Left forelimb (tissue), 1 donor: ENCODE measurements around the gene SHOC1.
"Not testable (repeated sequence)": the region's sequence is repeated elsewhere in the genome, so short reads cannot be mapped to it uniquely, and the experiment has no call there.

Experiments used
- DNase-seq: peaks from one replicate; pipeline ENCODE4 v3.0.0-alpha.2; 2018; ENCODE audit warnings: low spot score

Gene SHOC1

DNA sequence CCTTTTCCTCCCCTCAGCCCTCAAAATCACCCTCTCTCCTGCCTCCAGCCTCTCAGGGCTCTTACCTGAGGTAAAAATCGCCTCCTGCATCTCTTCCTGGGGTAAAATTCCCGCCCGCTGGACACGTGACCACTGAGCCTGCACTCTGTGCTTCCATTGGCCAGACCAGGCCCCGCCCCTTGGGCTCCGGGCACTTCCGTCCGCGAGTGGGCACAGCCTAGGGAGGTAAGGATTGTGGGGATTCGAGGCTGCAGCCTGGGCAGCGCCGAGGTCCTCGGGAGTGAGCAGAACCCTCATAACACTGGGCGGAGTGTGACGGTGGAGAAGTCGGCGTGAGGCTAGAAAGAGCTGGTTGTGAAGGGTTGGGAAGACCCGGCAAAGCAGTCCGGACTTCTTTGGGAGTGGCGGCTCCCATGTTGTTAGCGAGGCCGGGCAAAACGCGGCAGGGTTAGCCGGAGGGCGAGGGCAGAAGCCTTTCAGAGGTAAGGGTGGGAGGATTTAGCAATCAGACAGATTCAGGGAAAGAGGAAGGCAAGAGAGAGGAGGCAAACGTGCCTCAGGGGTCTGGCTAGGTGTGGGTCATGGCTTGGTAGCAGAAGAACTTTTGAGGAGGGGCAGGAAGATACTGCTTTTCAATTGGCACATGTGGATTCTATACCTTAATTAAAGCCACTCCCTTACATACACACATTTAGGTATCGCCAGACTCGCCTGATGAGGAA is at the start of gene SHOC1:
Gene SHOC1, minus strand, starts transcription at position 103 of the 722 bp plus-strand sequence. CDS start 3,519 bp downstream, outside the sequence.
- no peak for DNase-seq

GRCh38 chr9:111843971-111844370 is 49.2 kb upstream of the SHOC1 start:
- DNase-seq = no peak

DNA sequence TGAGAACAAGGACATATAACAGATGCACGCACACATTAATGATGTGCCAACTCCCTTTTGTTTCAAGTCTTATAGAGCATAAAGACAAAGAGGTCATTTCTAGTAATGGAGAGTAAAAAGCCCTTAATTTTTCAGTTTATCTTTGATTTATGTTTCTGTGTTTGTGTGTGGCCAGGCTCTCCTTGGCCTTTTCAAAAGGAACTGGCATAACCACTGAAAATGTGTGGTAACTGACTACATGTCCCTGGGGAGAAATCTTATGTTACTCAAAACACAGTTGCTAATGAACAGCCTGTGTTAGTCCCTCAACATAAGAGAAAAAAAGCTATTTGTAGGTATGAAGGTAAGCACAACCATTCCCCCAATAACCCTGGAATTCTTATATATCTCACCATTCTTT is 47.6 kb upstream of the SHOC1 start:
- no peak for DNase-seq

DNA sequence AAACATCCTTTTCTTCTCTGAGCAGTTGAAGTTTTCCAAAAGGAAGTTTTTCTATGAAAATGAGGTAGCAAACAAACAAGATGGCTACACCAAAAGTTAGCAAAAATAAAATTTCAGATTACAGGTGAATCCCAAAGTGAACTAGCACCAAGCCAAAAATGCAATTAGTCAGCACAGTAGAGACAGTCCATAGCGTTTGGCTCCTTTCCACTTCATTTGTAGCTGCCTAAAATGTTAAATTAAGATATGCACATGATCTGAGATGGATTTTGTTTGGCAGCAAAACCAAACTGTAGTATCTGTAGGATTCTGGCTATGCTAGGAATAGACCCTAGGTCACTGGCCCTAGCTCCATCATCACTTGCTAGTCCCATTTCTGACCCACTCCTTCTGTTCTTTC is 45.7 kb upstream of the SHOC1 start:
- DNase-seq = no peak

GRCh38 chr9:111839987-111840386 is 45.2 kb upstream of the SHOC1 start:
- DNase-seq = no peak

GRCh38 chr9:111839387-111839786 is 44.6 kb upstream of the SHOC1 start:
- DNase-seq = no peak

GRCh38 chr9:111838439-111838838 is 43.7 kb upstream of the SHOC1 start:
- DNase-seq = no peak

DNA sequence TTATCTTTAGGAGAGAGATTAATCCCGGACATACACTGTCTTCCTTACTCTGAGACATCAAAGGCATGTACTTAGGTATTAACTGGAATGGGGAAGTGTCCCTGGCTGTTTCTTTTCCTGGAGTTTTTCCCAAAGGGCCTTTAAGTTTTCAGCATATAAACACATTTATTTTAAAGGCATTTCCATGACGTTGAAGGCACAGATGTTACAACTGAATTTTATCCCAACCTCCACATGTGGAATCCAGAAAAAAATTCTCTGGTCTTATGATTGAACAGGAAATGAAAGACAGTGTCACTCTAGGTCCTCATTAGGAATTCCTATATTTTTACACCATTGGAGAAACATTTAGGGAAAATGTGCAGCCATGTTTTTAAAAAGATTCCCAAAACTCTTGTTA is 41.6 kb upstream of the SHOC1 start:
- DNase-seq = no peak

DNA sequence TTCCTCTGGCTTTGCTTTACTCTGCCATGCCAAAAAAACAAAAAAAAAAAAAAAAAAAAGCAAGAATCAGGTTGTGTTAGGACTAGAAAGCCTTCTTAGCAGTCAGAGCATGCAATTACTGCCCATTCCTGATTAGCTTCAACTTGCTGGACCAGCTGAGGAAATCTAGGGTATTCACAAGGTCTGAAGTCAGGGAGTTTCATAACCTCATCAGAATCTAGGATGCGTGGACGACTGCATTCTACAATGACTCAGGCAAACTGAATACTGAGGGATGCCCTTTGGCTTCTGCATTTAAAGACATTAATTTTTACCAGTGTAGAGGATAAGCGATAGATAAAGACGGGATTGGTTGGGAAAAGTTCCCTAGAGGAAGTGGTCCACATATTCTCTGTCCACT is 39.2 kb upstream of the SHOC1 start:
- DNase-seq = no peak

GRCh38 chr9:111832449-111832848 is 37.7 kb upstream of the SHOC1 start:
- DNase-seq = no peak

GRCh38 chr9:111831371-111832108 is 36.8 kb upstream of the SHOC1 start:
- no peak for DNase-seq

- DNase-seq = no peak
Observed at GRCh38 chr9:111828193-111828592, 33.5 kb upstream of the SHOC1 start.

GRCh38 chr9:111825468-111826145 is 30.9 kb upstream of the SHOC1 start:
- no peak for DNase-seq

DNA sequence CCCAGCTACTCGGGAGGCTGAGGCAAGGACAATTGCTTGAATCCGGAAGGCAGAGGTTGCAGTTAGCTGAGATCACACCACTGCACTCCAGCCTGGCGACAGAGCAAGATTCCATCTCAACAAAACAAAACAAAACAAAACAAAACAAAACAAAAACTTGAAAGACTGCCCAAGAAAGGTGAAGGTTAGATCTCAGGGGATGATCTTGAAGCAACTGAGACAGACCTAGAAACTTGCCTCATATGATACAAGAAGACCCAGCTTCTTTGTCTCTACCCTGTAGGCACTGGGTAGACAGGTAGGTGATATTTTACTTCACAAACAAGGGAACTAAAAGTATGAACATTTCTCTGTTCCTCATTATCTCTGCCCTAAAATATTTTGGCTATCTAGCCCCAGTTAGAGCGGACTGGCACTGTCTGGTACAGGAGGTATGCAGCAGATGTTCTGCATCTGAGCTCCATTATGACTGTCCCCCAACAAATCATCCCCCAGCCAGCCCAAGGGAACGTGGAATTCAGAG is 26.3 kb upstream of the SHOC1 start:
- DNase-seq = no peak

DNA sequence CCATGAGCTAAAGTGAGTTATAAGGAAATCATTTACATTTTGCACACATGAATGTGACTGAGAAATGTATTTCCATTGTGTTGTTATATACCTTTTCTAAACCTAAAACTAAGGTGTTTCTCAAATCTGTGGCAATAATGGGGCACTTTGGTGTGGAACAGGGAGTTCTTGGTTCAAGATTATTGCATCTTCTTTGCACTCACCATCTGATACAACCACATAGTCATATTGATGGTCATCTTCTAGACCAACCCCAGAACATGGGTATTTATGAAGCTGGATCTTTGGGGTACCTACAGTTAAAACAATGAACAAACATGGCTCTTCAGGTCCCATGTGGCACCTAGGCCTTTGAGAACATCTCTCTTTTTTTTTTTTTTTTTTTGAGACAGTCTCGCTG is 24.6 kb upstream of the SHOC1 start:
- DNase-seq = no peak

DNA sequence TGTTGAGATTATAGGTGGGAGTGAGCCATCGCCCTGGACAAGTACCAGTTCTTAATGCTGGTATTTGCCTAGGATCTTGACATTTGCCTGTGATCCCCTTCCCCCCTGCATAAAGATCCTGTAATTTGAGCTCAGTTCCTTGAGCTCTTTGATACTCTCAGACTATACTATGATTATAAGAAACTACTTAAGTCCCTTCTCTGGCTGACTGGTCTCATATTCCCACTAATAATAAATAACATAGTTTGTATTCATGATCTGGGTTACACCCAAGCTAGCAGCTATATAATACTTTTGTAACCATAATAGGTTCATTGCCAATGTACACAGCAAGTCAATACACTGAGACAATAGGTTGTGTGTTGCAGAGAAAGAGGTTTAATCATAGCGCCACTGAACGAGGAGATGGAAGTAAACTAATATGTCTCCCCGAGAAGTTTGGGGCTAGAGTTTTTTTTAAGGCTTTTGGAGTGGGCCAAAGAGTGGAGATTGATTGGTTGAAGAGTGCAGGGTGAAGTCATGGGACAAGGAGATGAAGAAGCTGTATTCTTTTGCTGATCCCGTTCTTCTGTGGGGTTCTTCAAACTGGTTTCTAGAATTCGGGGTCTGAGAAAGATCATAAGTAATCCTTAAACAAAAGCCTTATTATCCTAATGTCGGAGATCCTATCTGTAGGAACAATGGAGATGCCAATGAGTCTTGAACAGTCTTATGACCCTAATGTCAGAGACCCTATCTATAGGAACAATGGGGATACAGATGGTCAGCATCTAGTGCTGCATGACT is 20.7 kb upstream of the SHOC1 start:
- no peak for DNase-seq

DNA sequence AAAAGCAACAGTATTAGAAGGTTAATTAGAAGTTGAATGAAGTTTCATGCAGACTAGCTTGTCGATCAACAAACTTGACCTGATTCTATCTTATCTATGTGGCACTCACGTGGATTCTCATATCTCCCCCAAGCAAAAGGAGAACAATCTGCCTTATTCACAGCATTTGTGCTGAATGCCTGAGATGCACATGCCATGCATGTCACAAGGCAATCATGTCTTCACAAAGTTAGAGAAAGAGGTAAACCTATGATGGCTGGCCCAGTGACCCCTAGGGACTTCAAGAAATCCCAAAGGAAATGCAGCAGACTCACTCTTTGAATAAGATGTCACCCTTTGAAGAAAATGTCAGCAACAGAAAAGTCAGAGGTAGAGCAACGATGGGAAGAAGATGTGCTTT is 17.6 kb upstream of the SHOC1 start:
- DNase-seq = no peak

- no peak for DNase-seq
Observed at GRCh38 chr9:111810908-111811307, 16.2 kb upstream of the SHOC1 start.

GRCh38 chr9:111810415-111810814 is 15.7 kb upstream of the SHOC1 start:
- not testable (repeated sequence) for DNase-seq

DNA sequence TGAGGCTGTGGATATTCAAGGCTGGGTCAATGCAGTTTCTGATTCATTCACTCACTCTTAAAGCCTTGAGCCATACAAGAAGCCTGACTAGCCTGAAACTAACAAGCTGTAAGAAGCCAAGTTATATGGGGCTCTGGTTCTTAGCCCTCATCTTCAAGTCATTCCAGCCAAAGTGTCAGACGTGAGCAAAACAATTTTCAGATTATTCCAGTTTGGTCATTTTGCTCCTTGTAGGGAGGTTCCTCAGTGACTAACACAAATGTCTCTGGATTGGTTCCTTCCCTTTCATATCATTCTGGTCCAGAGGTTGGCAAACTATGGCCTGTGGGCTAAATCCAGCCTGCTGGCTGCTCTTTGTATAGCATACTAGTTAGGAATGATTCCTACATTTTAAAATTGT is 12.5 kb upstream of the SHOC1 start:
- DNase-seq = no peak

DNA sequence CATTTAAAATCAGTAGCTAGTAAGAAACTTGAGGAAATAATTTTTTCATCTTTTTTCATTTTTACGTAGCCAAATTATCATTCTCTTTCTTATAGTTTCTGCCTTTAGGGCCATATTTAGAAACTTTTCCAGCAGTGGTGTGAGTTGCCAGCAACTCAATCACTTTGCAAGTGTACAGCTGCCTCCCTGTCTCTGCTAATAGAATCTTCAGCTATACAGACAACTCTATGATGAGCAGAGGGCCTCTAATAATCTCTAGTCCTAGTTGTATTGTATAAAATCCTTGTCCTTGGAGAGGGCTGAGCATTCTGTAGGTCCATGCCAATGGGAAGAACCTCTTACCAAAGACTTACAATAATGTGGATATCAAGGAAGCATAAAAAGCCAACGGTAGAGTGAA is 11.5 kb upstream of the SHOC1 start:
- DNase-seq = no peak

DNA sequence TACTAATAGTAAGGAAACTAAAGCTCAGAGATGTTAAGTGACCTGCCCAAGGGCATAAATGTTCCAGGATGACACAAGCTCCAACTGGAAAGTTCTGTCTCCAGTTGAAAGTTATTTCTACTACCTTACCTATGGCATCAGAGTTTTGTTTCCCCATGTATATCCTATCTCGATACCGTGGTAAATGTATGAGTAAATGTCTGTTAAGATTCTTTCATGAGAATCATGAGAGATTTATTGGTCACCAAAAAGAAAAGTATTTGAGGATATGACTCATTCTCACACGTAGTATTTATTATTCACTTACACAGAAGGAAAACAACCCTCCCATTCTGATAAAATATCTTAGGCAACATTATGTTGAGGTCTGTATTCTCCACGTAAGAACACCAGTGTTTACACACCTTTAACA is 11.1 kb upstream of the SHOC1 start:
- no peak for DNase-seq
